EH (cell line): ENCODE data around the gene NEO1.

ENCODE experiments used
- DNase-seq: peaks from one replicate; pipeline ENCODE4 v3.0.0-alpha.2; 2015; ENCODE audit warnings: low read depth

NEO1 gene, protein sequence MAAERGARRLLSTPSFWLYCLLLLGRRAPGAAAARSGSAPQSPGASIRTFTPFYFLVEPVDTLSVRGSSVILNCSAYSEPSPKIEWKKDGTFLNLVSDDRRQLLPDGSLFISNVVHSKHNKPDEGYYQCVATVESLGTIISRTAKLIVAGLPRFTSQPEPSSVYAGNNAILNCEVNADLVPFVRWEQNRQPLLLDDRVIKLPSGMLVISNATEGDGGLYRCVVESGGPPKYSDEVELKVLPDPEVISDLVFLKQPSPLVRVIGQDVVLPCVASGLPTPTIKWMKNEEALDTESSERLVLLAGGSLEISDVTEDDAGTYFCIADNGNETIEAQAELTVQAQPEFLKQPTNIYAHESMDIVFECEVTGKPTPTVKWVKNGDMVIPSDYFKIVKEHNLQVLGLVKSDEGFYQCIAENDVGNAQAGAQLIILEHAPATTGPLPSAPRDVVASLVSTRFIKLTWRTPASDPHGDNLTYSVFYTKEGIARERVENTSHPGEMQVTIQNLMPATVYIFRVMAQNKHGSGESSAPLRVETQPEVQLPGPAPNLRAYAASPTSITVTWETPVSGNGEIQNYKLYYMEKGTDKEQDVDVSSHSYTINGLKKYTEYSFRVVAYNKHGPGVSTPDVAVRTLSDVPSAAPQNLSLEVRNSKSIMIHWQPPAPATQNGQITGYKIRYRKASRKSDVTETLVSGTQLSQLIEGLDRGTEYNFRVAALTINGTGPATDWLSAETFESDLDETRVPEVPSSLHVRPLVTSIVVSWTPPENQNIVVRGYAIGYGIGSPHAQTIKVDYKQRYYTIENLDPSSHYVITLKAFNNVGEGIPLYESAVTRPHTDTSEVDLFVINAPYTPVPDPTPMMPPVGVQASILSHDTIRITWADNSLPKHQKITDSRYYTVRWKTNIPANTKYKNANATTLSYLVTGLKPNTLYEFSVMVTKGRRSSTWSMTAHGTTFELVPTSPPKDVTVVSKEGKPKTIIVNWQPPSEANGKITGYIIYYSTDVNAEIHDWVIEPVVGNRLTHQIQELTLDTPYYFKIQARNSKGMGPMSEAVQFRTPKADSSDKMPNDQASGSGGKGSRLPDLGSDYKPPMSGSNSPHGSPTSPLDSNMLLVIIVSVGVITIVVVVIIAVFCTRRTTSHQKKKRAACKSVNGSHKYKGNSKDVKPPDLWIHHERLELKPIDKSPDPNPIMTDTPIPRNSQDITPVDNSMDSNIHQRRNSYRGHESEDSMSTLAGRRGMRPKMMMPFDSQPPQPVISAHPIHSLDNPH (N-terminal part only)

DNA sequence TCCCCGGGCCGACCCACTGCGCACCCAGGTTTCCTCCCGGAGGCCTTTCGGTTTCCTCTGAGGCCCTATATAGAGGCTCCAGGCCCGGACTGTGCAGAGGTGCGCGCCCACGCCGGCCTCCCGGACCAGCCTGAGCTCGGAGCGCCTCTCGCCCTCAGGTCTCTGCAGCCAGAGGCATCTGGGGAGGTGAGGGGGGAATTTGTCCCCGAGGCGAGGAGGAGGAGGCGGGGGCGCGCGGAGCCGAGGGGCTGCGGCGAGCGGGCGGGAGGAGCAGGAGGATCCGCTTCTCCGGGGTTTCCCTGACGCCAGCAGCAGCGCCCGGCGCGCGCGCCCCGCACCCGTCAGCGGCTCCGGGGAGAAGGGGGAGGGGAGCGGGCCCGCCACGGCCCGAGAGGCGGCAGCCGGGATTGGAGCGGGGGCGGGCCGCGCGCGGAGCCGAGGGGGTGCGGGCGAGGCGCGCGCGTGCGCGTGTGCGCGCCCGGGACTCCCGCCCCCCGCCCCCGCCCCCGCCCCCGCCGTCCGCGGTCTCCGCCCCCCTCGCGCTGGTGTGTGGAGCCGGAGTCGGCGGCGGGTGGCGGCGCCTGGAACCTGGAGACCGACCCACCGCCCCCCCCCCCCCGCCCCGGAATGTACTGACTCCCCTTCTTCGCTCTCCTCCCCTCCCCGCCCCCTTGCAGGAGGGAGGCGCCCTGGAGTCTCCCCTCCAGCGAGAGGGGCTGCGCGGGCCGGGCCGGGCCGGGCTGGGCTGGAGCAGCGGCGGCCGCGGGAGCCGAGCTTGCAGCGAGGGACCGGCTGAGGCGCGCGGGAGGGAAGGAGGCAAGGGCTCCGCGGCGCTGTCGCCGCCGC, at the start of gene NEO1:
Gene NEO1 (plus strand): TSS at position 657 of the 846 bp plus-strand sequence. CDS start 213 bp downstream, outside the sequence.
- DNase-seq, result peak; percentile 72

DNA sequence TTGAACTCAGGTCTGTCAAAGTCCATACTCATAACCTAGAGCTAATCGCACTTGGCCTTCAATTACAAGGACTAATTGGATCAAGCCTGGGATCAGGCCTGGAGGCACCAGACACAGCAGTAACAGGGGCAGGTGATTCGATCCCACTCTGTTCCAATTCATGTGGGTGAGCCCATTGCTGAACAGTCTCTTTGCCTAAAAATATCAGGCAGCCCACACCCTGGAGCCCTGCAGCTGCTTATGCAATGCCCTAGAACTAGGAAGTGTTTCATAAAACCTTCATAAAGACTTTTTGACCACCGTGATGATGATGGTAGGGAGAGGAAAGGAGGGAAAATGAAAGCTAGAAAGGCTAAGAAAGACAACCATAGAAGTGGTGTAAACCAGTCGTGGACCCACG, 47.8 kb upstream of the NEO1 start:
- no peak for DNase-seq

DNA sequence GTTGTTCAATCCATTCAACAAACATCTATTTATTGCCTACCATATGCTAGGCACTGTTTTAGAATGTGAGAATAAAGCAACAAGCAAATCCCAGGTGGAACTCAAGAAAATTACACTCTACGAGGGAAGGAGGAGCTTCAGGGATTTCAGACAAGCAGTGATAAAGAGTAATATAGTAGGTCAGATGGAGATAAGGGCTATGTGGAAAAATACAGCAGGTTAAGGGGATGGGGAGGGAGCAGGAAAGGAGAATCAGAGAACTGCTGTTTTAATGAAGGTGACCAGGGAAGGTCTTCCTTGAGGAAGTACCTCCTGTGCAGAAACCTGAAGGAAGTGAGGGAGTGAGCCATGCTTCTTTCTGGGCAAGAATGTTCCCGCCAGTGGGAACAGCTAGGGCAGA, 47.2 kb upstream of the NEO1 start:
- DNase-seq, result no peak

DNA sequence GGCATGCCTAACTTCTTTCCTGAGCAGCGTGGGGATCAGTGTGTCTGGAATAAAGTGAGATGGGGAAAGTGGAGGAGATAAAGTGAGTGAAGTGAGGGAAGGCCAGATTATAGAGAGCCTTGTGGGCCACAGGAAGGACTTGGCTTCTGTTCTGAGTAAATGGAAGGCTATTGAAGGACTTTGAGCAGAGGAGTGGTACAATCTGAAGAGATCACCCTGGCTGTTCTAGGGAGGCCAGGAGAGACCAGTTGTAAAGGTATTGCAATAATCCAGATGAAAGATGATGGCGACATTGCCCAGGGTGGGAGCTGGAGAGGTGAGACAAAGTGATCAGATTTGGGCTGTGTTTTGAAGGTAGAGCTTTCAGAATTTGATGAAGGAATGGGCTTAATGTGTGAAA, 46.8 kb upstream of the NEO1 start:
- DNase-seq, result no peak

DNA sequence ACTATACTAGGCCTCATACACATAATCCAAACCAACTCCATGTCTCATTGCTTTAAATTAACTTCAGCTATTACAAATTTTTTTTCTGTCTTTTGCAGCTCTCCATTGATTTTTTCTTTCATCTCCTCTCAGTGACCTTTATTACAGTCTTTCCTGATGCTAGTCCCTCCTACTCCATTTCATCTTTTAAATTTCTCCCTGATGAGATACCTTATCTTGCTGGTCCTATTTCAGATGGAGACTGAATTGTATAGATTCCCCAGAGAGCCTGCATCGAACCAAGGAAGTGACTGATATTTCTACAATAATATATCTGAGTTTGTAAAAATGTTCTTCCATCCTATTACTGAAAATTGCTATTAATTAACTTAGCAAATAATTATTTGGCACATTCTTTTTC, 45.7 kb upstream of the NEO1 start:
- no peak for DNase-seq

DNA sequence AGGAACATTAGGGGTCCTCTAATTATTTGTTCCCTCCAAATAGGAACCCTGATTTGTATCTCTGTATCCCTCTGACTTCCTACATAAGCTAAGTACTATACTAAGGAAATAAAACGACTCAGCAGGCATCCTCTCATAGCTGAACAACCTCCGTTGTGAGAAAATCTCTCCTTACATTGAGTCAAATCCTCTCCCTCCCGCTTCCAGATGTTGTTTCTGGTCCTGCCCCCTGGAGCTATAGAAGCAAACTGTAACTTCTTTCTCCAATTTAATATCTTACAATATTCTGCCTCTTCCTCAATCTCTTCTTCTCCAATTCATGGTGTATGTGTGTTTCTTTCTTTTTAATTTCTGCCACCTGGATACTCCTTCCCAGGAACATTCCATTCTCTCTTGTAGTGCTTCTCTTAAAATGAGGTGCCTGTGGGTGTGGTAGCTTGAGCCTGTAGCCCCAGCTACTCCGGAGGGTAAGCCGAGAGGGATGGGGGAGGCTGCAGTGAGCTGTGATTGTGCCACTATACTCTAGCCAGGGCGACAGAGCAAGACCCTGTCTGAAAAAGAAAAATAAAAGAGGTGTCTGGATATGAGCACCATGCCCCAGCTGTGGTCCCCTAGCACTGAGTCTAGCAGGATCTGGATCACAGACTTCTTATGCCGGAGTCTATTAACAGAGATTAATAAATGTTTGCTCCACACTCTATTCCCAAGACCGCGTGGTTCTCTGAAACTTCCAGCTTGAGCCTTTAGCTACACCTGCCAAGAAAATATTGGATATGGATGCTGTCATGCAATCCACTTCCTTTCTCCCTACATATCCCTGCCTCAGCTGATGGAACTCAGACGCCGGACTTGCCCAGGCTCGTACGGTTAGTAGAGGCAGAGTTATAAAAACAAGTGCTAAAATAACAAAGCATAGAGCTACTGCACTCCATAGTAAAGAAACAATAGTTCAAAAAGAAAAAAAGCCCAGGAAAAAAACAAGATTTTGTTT, 42.9 kb upstream of the NEO1 start:
- DNase-seq, result no peak

DNA sequence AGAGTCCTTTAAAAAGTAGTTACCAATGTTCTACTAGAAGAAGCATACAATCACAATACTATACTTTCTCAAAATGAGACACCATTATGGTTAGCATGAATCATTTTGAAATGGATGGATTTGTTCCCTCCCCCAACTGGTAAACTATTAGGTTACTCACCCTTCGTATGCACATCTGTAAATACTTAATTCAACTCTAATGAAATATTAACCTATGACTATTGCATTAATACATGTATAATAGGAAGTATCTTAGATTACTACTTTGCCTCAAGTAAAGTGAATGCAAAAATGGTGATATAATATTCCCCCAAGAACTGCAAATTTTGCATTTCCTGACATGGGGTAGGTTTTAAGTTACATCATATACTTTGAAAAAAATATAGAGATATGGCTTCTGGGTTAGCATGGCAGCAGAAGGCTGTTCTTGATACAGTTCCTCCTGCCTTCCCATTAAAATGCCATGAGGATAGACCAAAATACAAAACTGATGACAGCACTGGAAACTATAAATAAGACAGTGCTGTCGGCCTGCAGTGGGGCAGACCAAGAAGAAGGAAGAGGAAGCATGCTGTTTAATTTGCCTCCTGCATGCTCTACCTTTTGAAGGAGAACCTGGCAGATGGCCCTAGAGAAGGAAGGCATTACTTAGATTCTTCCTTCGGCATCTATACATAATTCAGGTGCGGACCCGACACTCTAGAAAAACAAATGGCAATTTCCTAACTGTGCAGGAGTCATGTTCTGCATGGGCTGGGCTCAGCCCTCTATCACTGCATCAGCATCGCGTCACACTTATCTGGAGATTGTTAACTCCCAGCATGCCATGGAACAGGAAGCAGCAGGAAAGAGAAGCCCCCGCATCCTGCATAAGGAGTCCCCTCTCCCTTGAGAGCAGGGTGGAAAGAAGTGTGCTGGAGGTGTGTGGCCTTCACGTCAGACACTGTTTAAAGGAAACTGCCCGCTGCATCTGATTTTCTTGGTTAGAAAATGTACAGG, 41.8 kb upstream of the NEO1 start:
- no peak for DNase-seq

DNA sequence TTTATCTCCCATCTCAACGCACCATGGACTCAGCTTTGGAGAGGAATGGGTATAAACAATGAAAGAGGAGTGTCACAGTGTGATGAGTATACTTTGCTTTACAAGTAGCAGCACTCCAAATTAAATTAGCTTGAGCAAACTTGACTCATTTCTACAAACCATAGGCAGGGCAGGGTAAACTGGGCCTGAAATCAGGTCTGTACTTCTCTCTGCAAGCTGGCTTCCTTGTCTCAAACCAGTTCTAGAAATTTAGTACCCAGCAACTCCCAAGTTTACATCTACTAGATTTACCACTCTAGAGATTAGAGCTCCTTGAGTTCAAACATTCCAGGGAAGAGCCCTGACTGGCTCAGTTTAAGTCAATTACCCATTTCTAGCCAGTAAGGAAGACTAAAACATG, 37.4 kb upstream of the NEO1 start:
- DNase-seq, result no peak

DNA sequence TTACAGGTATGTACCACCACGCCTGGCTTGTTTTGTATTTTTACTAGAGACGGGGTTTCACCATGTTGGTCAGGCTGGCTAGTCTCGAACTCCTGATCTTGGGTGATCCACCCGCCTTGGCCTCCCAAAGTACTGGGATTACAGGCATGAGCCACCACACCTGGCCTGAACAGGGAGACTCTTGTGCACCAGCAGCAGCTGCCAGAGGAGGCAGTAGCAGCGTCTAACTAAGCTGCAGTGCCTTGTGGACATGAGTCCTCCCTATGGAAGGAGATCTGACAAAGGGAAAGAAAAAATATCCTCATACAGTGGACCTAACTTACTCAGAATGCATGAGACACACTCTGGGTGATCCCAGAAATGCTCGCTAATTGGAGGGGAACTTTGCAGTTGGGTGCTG, 36.8 kb upstream of the NEO1 start:
- no peak for DNase-seq

DNA sequence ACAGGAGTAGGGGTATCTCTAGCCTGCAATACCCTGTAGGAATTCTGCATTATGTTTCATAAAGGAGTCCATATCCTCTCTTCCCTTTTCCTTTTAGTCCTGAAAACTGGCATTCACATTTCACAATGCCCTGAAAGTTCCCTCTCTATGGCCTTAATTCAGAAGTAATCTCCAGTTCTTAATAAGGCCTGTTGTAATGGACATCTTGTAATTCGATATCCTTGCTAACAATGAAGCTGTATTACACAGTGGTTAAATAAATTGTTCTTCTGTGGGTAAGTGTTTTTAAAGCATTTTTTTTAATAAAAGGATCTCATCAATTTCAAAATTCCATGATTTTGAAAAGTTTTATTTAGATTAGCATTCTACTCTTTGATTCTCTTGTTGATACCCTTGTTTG, 34.3 kb upstream of the NEO1 start:
- DNase-seq, result no peak

DNA sequence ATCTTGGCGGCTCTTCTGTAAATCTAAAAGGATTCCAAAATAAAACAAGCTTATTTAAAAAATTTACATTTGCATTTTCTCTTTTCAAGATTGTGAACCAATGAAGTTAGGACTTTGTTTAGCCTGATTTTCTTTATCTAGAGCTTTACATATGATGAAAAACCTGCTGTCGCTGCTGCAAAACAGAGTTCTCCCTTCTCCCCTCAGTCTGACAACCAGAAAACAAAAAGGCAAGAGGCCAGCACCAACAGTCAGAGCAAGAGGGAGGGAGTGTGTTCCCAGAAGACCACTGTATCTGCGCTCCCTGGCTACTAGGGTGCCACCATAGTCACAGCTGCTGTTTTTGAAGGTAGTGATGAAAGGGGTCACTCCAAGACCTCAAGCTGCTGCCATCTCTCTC, 33.1 kb upstream of the NEO1 start:
- no peak for DNase-seq

DNA sequence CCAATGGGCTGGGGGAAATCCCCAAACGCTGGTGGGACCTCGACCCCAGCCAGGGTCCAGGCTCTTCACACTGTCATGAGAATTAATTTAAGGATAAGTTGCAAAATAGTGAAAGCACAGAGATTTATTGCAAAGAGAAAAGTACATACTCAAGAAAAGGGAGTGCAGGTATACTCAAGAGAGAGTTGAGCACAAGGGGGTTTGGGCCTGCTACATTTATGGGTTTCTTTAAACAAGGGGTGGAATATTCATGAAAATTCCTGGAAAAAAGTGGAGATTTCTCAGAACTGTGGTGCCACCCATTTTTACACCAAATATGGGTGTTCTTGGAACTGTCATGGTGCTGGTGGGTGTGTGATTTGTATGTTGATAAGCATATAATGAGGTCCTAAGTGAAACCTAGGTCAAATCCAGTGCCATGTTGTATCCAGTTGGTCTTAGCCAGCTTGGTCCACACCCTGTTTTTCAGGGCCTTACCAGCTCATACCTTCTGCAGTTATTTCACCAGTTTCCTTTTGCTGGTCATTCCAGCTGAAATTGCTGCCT, 32.6 kb upstream of the NEO1 start:
- DNase-seq, result no peak

DNA sequence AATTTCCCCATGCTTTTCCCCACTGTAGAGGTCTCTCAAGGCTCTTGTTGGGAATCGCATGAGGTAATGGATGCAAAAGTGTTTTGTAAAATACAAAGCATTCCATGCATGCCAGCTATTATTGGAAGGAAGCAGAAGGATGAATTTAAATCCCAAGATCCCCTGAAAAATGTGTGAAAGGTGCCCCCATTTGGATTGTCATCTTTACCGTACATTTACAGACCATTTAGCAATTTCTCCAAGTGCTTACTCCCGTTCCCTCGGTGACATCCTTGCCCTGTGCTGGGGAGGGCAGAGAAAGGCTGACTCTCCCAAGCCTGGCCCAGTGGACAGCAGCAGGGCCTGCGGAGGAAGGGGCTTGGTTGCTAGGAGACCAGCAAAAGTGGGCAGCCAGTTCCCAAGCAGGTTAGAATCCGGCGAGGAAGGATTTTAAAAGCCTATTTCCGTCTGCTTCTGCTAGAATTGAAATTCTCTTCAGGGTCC, 31.1 kb upstream of the NEO1 start:
- no peak for DNase-seq

DNA sequence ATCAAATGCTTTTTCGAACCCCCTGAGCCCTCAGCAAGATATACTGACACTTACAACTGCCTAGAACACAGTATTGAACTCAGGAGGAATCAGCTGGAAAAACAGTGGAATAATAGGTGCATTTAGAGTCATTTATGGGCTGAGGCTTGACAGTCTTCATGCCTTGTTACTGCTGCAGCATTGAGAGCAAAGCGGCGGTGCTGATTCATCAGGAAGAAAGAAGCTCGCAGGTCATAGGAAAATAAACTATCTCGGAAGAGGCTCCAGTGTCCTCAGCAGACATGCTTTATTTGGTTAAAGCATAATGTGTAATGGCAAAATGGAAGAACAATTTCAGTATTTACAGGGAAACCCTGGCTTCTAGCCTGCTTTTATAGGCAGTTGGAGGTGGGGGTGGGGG, 30.1 kb upstream of the NEO1 start:
- DNase-seq, result peak; percentile 6

DNA sequence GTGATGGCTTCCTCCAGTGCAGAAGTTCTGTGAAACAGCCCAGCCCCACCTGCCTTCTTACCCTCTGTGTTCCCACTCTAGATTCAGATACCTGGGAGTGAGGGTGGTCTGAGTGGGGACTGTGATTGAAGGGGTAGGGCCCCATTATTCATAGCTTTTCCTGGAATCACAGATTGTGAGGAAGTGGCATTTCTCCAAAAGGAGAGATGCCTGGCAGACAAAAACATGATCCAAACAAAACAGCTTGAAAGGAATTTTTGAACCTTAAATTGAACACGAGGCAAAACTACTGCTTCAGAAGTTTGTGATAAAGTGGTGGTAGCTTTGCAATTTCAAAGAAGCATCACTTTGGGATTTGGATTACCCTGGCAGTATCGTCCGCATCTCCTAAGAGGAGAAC, 29.2 kb upstream of the NEO1 start:
- no peak for DNase-seq

DNA sequence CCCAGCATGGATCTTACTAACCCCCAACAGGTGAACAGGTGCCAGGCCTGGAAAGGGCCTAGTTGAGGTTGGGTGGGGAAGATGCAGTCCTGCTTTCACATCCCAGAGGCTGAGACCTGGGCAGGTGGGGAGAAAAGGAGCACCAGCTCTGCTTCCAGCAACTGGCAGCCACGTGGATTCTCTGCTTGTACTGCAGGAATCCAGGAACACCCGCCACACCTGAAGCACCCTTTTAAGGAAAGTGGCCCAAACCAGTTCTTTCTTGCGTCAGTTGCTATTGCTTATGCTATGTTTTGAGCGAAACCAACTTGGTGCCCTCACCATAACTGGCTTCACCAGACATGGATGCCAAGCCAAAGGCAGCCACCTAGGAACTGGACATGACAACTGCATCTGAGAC, 28.1 kb upstream of the NEO1 start:
- no peak for DNase-seq

DNA sequence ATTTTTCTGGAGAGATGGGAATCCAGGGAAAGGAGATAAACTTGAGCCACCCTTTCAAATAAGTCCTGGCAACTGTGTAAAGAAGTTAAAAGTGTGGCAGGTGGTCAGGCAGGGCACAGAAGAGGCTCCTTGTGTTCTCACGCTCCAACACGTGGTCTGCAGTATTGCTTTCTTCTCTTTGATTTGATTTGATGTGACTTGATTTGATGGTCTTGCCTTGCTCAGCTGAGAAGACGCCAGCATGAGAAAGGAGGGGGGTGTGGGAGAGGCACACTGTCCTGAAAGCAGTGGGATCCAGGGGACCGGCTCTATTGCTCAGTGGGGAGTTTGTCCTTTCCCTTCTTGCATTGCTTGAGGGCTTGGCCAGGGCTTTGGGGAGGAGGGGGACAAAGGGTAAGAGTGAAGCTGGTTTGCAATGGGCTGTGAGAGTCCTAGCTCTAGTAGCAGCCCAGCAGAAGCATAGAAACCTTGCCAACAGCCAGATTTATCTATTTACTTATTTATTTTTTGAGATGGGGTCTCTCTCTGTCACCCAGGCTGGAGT, 25.7 kb upstream of the NEO1 start:
- no peak for DNase-seq

DNA sequence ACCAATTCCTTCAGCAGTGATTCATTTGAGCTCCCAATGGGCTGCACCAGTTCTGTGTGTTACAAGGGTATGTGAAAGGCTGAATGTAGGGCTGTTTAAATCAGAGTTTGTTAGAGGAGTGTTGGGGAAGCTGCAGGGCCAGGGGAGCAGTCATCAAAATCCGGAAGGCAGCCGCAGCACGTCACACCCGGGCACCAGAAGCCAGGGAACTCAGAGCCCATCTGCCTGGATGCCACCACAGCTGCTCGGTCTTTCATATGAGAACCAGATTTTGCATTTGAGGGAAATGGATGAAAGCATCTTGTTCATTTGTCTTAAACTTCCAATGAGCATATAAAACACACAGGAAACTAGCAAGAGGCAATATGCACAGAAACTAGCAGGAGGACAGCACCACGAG, 24.2 kb upstream of the NEO1 start:
- DNase-seq, result no peak
